Loucy (cell line): Measurements from ENCODE around the gene ADGRL2.

Experiments
- H2AFZ ChIP-seq: fragments of 200-600 bp; sonication (generic); 2 replicates; pipeline ENCODE4 v1.6.0; 2016; ENCODE audit warnings: antibody characterized with exemption, mild to moderate bottlenecking, low read length, moderate library complexity
- H3F3A ChIP-seq: fragments of 200-600 bp; 2 replicates; pipeline ENCODE4 v1.6.0; 2016; ENCODE audit warnings: antibody characterized with exemption, low read depth, mild to moderate bottlenecking
- H3K27me3 ChIP-seq: fragments of 200-600 bp; sonication (generic); 2 replicates; pipeline ENCODE4 v1.6.1; 2014; ENCODE audit warnings: low read length, mild to moderate bottlenecking; ENCODE audit not compliant: insufficient read depth, poor library complexity, severe bottlenecking
- H3K36me3 ChIP-seq: fragments of 200-600 bp; sonication (generic); 2 replicates; pipeline ENCODE4 v1.6.1; 2016; ENCODE audit warnings: low read length; ENCODE audit not compliant: insufficient read depth
- H3K4me1 ChIP-seq: fragments of 200-600 bp; sonication (generic); 2 replicates; pipeline ENCODE4 v1.5.1; 2014; ENCODE audit warnings: low read length, mild to moderate bottlenecking; ENCODE audit not compliant: insufficient read depth, poor library complexity, severe bottlenecking
- H3K4me2 ChIP-seq: fragments of 200-600 bp; sonication (generic); 2 replicates; pipeline ENCODE4 v1.6.0; 2014; ENCODE audit warnings: antibody characterized with exemption, low read length, low read depth, mild to moderate bottlenecking; ENCODE audit not compliant: poor library complexity, severe bottlenecking
- H3K4me3 ChIP-seq: fragments of 200-600 bp; sonication (generic); 2 replicates; pipeline ENCODE4 v1.5.1; 2014; ENCODE audit warnings: low read length, mild to moderate bottlenecking, mixed read lengths; ENCODE audit not compliant: poor library complexity, severe bottlenecking
- H3K79me2 ChIP-seq: fragments of 200-600 bp; sonication (generic); 2 replicates; pipeline ENCODE4 v1.6.1; 2014; ENCODE audit warnings: low read length; ENCODE audit not compliant: insufficient read depth
- H3K9ac ChIP-seq: fragments of 200-600 bp; sonication (generic); 2 replicates; pipeline ENCODE4 v1.6.0; 2014; ENCODE audit warnings: mild to moderate bottlenecking, low read depth, low read length, moderate library complexity; ENCODE audit not compliant: poor library complexity, severe bottlenecking
- H3K9me2 ChIP-seq: fragments of 200-600 bp; sonication (generic); replicated peaks from 2 replicates; pipeline ENCODE4 v1.6.1; 2016; ENCODE audit warnings: low read depth, low read length, mixed read lengths
- H3K9me3 ChIP-seq: fragments of 200-600 bp; sonication (generic); 2 replicates; pipeline ENCODE4 v1.6.1; 2014; ENCODE audit warnings: mild to moderate bottlenecking, antibody characterized with exemption, low read length, low read depth; ENCODE audit not compliant: insufficient read depth
- H4K20me1 ChIP-seq: fragments of 200-600 bp; sonication (generic); 2 replicates; pipeline ENCODE4 v1.6.0; 2014; ENCODE audit warnings: antibody characterized with exemption, low read length, mild to moderate bottlenecking; ENCODE audit not compliant: insufficient read depth, poor library complexity, severe bottlenecking
- CTCF ChIP-seq: fragments of 200-600 bp; sonication (generic); conservative IDR thresholded peaks from 2 replicates; pipeline ENCODE4 v1.5.1; 2014; ENCODE audit warnings: mild to moderate bottlenecking, antibody characterized with exemption, low read length
- EZH2phosphoT487 ChIP-seq: fragments of 200-600 bp; IDR thresholded peaks from 2 replicates; pipeline ENCODE4 v1.6.1; 2018; ENCODE audit warnings: antibody characterized with exemption, mild to moderate bottlenecking, moderate library complexity, borderline replicate concordance

ADGRL2 gene

GRCh38 chr1:81802707-81803430 lies 2.1 kb downstream of the ADGRL2 start:
- H3K4me3 ChIP-seq: no peak overlapping the region
- no peaks in the 10 kb centered on the region for H3K4me1 ChIP-seq
- no peaks in the 10 kb centered on the region for H3K9me3 ChIP-seq
- H2AFZ ChIP-seq: no peak overlapping the region
- H3F3A ChIP-seq: no peaks in the 10 kb centered on the region
- H3K36me3 ChIP-seq: no peaks in the 10 kb centered on the region
- no peaks in the 10 kb centered on the region for H4K20me1 ChIP-seq
- no peak overlapping the region for H3K4me2 ChIP-seq
- H3K9me2 ChIP-seq: no peaks in the 10 kb centered on the region
- no peaks in the 10 kb centered on the region for H3K27me3 ChIP-seq
- no peaks in the 10 kb centered on the region for H3K79me2 ChIP-seq
- no peak overlapping the region for H3K9ac ChIP-seq
- TF ChIP-seq EZH2phosphoT487: no peak
- TF ChIP-seq CTCF: no peak

- H3K79me2 ChIP-seq: no peaks in the 10 kb centered on the region
- no peaks in the 10 kb centered on the region for H3K9me3 ChIP-seq
- H3K36me3 ChIP-seq: no peaks in the 10 kb centered on the region
- no peak overlapping the region for H3K4me3 ChIP-seq
- H3K9ac ChIP-seq: no peak overlapping the region
- H3K4me2 ChIP-seq: no peak overlapping the region
- H3K27me3 ChIP-seq: no peaks in the 10 kb centered on the region
- TF ChIP-seq EZH2phosphoT487: no peak
- no peak for TF ChIP-seq CTCF
- no peaks in the 10 kb centered on the region for H3K4me1 ChIP-seq
- no peak overlapping the region for H2AFZ ChIP-seq
- H3F3A ChIP-seq: no peaks in the 10 kb centered on the region
- H4K20me1 ChIP-seq: no peaks in the 10 kb centered on the region
- no peaks in the 10 kb centered on the region for H3K9me2 ChIP-seq
Measured at GRCh38 chr1:81803431-81804110, 2.8 kb downstream of the ADGRL2 start.

GRCh38 chr1:81804312-81804711 lies 3.6 kb downstream of the ADGRL2 start:
- no peak overlapping the region for H3K4me2 ChIP-seq
- TF ChIP-seq CTCF: no peak
- TF ChIP-seq EZH2phosphoT487: no peak
- no peak overlapping the region for H3K9ac ChIP-seq

More at GRCh38 chr1:81804312-81804711, 3.6 kb downstream of the ADGRL2 start:
- Histone ChIP-seq H3K4me3 (no peak overlapping the region), H3K9me2 (no peaks in the 10 kb centered on the region), H3K36me3 (no peaks in the 10 kb centered on the region), H4K20me1 (no peaks in the 10 kb centered on the region), H3K27me3 (no peaks in the 10 kb centered on the region), H2AFZ (no peak overlapping the region), H3K79me2 (no peaks in the 10 kb centered on the region), H3F3A (no peaks in the 10 kb centered on the region), H3K4me1 (no peaks in the 10 kb centered on the region), H3K9me3 (no peaks in the 10 kb centered on the region)
